Heart left ventricle (tissue), 13 donors: ENCODE results near the gene GTF3A.

Experiments
- POLR2A ChIP-seq, 2 donors: fragments of 450-650 bp; IDR thresholded peaks; one replicate each; pipeline ENCODE4 v1.6.1; 2017; ENCODE audit warnings: antibody characterized with exemption in 2 of 2, mild to moderate bottlenecking in 2 of 2, moderate library complexity in 2 of 2
- TF ChIP-seq, protein P1 (sequence below), 12 donors: fragments of 200-600 bp; sonication (generic) in 4 of 12; IDR thresholded peaks; one replicate each; pipeline versions ENCODE4 v1.5.0 to v1.8.0; 2018 to 2022; ENCODE audit warnings: antibody characterized with exemption in 12 of 12, mild to moderate bottlenecking in 5 of 12
- donor health status: ischemic (EF 13 %, LVEDD 7.1; RV severe dilation, severe dysfunction).
- donor health status: DM: no; HTN: yes; CAD: no.
- donor health status: DM: no; HTN: no; CAD: no.
- donor health status: ischemic (EF 25% LVEDD 6.9; RV normal size, moderate dysfunction).
- donor health status: ischemic (EF 25% LVEDD 5.7; RV mildly dilated, moderate dysfunction).
- donor health status: ischemic (EF 35%, LVEDD 5.7; RV mildly dilated, moderate dysfunction).
- donor health status: nonischemic (EF 11% LVEDD 7.7; RV severe dilation, severe dysfunction).
- donor health status: DM: yes; HTN: yes; CAD: no.
- donor health status: PGD.
- donor health status: ischemic (EF 29% LVEDD 5.4; RV normal size, mild dysfunction).
- donor health status: nonischemic (EF 23%, LVEDD 6.1; RV moderate dilation, normal function).

DNA sequence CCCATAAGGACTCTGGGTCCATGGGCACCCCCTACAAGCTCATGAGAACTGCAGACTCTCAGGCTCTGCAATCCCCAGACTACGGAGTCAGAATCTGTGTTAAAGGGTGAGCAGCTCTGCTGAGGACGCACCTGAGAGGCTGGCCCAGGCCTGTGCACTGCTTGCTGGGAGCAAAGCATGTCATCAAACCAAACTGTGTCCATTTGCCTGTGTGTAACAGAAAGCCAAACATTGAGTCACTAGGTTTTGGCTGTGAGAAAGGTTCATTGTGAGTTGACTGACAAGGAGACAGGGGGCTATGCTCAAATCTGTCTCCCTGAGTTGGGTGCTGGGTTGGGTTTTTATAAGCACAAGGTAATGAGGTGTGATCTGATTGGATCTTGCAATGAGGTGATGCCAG lies 48.0 kb downstream of the GTF3A start:
- TF ChIP-seq, protein P1, sequence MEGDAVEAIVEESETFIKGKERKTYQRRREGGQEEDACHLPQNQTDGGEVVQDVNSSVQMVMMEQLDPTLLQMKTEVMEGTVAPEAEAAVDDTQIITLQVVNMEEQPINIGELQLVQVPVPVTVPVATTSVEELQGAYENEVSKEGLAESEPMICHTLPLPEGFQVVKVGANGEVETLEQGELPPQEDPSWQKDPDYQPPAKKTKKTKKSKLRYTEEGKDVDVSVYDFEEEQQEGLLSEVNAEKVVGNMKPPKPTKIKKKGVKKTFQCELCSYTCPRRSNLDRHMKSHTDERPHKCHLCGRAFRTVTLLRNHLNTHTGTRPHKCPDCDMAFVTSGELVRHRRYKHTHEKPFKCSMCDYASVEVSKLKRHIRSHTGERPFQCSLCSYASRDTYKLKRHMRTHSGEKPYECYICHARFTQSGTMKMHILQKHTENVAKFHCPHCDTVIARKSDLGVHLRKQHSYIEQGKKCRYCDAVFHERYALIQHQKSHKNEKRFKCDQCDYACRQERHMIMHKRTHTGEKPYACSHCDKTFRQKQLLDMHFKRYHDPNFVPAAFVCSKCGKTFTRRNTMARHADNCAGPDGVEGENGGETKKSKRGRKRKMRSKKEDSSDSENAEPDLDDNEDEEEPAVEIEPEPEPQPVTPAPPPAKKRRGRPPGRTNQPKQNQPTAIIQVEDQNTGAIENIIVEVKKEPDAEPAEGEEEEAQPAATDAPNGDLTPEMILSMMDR (IDR thresholded peaks at IDR 0.05), result no peak
- TF ChIP-seq POLR2A (IDR thresholded peaks at IDR 0.05), result no peak
